Esophagus muscularis mucosa (tissue), 3 donors: Measurements from ENCODE around the gene PGAM4.

Experiments used
- CTCF ChIP-seq, 3 experiments: fragments of 200-600 bp in 2 of 3; fragments of 450-650 bp in 1 of 3; sonication (generic) in 2 of 3; IDR thresholded peaks; one replicate each; pipeline ENCODE4 v1.5.1; 2017 to 2019; ENCODE audit warnings: antibody characterized with exemption in 3 of 3, mild to moderate bottlenecking in 2 of 3, moderate library complexity in 1 of 3
- POLR2A ChIP-seq: fragments of 450-650 bp; IDR thresholded peaks from one replicate; pipeline ENCODE4 v1.6.1; 2017; ENCODE audit warnings: antibody characterized with exemption, moderate library complexity, mild to moderate bottlenecking, low read depth
- POLR2AphosphoS5 ChIP-seq, 2 donors: sonication (generic); formaldehyde crosslinking; IDR thresholded peaks; one replicate each; pipeline ENCODE4 v1.6.1; 2017; ENCODE audit warnings: antibody characterized with exemption in 2 of 2

DNA sequence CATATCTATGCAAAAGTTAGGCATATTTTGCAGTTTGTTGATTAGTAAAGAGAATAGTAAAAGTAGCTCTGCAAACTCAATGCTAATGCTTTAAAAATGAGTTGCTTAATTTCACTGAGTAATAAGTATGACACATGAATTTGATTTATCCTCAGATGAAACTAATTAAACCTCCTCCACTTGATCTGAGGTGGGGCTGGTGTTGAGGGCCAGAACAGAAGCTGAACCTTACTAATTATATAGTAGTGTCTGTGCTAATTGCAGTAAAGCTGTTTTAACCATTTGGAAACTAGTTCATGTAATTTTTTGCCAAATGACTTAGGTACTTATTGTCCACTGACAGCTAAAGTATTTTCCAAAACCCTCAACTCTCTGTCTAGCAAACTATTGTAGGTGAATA, 7.7 kb upstream of the PGAM4 start:
- no peak for TF ChIP-seq POLR2A
- TF ChIP-seq CTCF (IDR thresholded peaks at IDR 0.05): no peak
- no peak for TF ChIP-seq POLR2AphosphoS5 (IDR thresholded peaks at IDR 0.05)
